ENCODE data around the gene CAMK2N2. TPM values are rescaled to one million over a fixed set of nuclear protein-coding genes. Genes with fewer than 3 reads are reported as not detected.

The CAMK2N2 gene
- total RNA-seq, 1 donor from 2014 or later: 5.6 TPM

DNA sequence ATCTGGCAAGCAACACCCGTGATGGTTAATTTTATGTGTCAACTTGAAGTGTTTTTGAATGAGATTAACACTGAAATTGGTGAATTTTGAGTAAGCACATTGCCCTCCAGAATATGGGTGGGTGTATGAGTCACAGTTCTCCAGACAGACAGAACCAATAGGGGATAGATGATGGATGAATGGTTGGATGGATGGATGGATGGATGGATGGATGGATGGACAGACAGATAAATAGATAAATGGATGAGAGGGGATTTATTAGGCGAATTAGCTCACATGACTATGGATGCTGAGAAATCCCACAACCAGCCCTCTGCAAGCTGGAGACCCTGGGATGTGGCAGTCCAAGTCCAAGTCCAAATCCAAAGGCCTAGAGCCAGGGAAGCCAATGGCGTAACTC, 37.4 kb downstream of the CAMK2N2 start:
- peaks cover 69% of the 10 kb centered on the region for H3K27me3 Mint-ChIP-seq (ENCODE audit: low read depth)
- no peak overlapping the region for H3K4me3 Mint-ChIP-seq
- no peak for DNase-seq (ENCODE audit: low read depth, low spot score)
- no peak overlapping the region for H3K27ac Mint-ChIP-seq (ENCODE audit: unreplicated experiment)
- H3K4me1 Mint-ChIP-seq: no peaks in the 10 kb centered on the region
- H3K9me3 Mint-ChIP-seq: no peaks in the 10 kb centered on the region
- TF ChIP-seq, protein P1, sequence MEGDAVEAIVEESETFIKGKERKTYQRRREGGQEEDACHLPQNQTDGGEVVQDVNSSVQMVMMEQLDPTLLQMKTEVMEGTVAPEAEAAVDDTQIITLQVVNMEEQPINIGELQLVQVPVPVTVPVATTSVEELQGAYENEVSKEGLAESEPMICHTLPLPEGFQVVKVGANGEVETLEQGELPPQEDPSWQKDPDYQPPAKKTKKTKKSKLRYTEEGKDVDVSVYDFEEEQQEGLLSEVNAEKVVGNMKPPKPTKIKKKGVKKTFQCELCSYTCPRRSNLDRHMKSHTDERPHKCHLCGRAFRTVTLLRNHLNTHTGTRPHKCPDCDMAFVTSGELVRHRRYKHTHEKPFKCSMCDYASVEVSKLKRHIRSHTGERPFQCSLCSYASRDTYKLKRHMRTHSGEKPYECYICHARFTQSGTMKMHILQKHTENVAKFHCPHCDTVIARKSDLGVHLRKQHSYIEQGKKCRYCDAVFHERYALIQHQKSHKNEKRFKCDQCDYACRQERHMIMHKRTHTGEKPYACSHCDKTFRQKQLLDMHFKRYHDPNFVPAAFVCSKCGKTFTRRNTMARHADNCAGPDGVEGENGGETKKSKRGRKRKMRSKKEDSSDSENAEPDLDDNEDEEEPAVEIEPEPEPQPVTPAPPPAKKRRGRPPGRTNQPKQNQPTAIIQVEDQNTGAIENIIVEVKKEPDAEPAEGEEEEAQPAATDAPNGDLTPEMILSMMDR (conservative IDR thresholded peaks at IDR 0.05): no peak
- no peaks in the 10 kb centered on the region for H3K36me3 Mint-ChIP-seq (ENCODE audit: low read depth)

DNA sequence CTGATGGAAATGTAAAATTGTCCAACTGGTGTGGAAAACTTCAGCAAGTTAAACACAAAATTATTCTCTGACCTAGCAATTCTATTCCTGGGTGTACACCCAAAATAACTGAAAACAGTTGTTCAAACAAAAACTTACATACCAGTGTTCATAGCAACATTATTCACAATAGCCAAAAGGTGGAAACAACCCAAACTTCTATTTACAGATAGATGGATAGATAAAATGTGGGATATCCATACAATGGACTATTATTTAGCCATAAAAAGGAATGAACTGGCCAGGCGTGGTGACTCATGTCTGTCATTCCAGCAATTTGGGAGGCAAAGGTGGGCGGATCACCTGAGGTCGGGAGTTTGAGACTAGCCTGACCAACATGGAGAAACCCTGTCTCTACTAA, 38.8 kb downstream of the CAMK2N2 start:
- H3K4me3 Mint-ChIP-seq: no peak overlapping the region
- no peak overlapping the region for H3K27ac Mint-ChIP-seq (ENCODE audit: unreplicated experiment)
- H3K4me1 Mint-ChIP-seq: no peaks in the 10 kb centered on the region
- no peaks in the 10 kb centered on the region for H3K36me3 Mint-ChIP-seq (ENCODE audit: low read depth)
- peaks cover 67% of the 10 kb centered on the region for H3K27me3 Mint-ChIP-seq (ENCODE audit: low read depth)
- DNase-seq (ENCODE audit: low read depth, low spot score): no peak
- no peaks in the 10 kb centered on the region for H3K9me3 Mint-ChIP-seq
- TF ChIP-seq, protein P1 (conservative IDR thresholded peaks at IDR 0.05): no peak

DNA sequence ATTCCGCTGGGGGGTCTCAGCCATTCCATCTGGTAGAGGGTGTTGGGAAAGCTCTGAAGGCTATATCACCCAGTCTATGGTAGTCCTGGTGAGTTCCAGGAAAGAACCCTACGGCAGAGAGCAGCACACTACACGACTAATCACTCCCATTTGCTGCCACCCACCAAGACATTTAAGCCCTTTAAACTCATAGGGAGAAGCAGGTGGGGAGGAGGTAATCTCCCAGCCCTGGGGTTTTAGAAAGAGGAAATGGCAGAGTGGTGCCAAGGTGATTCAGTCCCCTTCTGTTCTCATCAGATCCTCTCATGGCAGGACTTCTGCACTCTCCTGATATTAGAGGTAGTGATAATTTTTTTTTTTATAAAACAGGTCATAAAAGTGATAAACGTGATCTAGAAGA, 42.5 kb downstream of the CAMK2N2 start:
- H3K4me3 Mint-ChIP-seq: no peak overlapping the region
- H3K27me3 Mint-ChIP-seq (ENCODE audit: low read depth): peaks cover 38% of the 10 kb centered on the region
- no peak for DNase-seq (ENCODE audit: low read depth, low spot score)
- no peaks in the 10 kb centered on the region for H3K36me3 Mint-ChIP-seq (ENCODE audit: low read depth)
- TF ChIP-seq, protein P1 (conservative IDR thresholded peaks at IDR 0.05): no peak
- no peaks in the 10 kb centered on the region for H3K9me3 Mint-ChIP-seq
- H3K4me1 Mint-ChIP-seq: no peaks in the 10 kb centered on the region
- H3K27ac Mint-ChIP-seq (ENCODE audit: unreplicated experiment): no peak overlapping the region

DNA sequence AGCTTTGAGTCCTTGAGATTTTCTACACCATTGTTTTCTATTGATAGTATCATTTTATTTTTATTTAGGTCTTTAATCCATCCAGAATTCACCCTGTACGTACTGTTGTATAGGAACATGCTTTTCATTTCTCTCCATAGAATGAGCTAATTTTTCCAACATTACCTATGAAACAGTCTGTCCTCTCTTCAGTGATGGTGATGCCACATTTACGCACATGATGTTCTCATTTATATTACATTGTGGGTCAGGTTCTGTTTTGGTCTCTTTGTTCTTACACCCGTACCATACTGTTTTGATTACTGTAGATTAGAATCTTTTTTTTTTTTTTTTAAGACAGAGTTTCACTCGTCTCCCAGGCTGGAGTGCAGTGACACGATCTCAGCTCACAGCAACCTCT, 49.6 kb downstream of the CAMK2N2 start:
- TF ChIP-seq, protein P1 (conservative IDR thresholded peaks at IDR 0.05): no peak
- Mint-ChIP-seq H3K4me3 (no peak overlapping the region), H3K36me3 (ENCODE audit: low read depth) (no peaks in the 10 kb centered on the region), H3K4me1 (no peaks in the 10 kb centered on the region), H3K27me3 (ENCODE audit: low read depth) (peaks cover 42% of the 10 kb centered on the region), H3K27ac (ENCODE audit: unreplicated experiment) (no peak overlapping the region), H3K9me3 (no peaks in the 10 kb centered on the region)
- no peak for DNase-seq (ENCODE audit: low read depth, low spot score)

DNA sequence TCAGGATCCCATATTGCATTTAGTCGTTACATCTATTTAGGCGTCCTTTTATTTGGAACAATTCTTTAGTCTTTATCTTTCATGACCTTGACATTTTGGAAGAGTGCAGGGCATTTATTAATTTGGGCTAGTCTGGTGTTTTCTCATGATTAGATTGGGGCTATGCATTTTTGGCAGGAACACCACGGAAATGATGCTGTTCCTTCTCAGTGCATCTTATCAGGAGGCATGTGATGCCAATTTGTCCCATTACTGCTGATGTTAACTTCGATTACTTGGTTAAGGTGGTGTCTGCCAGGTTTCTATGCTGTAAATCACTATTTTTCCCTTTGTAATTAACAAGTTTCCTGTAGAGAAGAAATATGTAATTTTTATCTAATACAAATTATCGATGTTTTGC, 50.1 kb downstream of the CAMK2N2 start:
- TF ChIP-seq, protein P1 (conservative IDR thresholded peaks at IDR 0.05): no peak

More for the DNA sequence above, 50.1 kb downstream of the CAMK2N2 start:
- Mint-ChIP-seq H3K4me1 (no peaks in the 10 kb centered on the region), H3K36me3 (ENCODE audit: low read depth) (no peaks in the 10 kb centered on the region), H3K4me3 (no peak overlapping the region), H3K9me3 (no peaks in the 10 kb centered on the region), H3K27me3 (ENCODE audit: low read depth) (peaks cover 46% of the 10 kb centered on the region), H3K27ac (ENCODE audit: unreplicated experiment) (no peak overlapping the region)
- no peak for DNase-seq (ENCODE audit: low read depth, low spot score)

Small RNA genes within 50 kb of the gene (microRNA-seq; reads per million reads assigned to microRNA genes)
- gene MIR1224: 7.7 reads per million, percentile 11 among the genes with 10 or more reads in this experiment

Other genes with a start within 250 kb of the CAMK2N2 start
- gene ABCC5, start 243.7 kb downstream of the CAMK2N2 start, total RNA-seq: 47.3 and 50.9 TPM in 2 replicates
- not detected in 2 replicates for gene HTR3D, start 229.8 kb downstream of the CAMK2N2 start, total RNA-seq
- not detected in 2 replicates for gene HTR3C, start 208.5 kb downstream of the CAMK2N2 start, total RNA-seq
- gene HTR3E, start 164.5 kb downstream of the CAMK2N2 start, total RNA-seq: not detected in 2 replicates
- 54.8 and 57.7 TPM in 2 replicates for gene EIF2B5, start 126.2 kb downstream of the CAMK2N2 start, total RNA-seq
- 90.9 and 93.8 TPM in 2 replicates for gene DVL3, start 106.2 kb downstream of the CAMK2N2 start, total RNA-seq
- gene AP2M1, start 86.7 kb downstream of the CAMK2N2 start, total RNA-seq: 271 and 289 TPM in 2 replicates
- gene ABCF3, start 75.4 kb downstream of the CAMK2N2 start, total RNA-seq: 63.9 and 67.3 TPM in 2 replicates
- 0.36 and 0.56 TPM in 2 replicates for gene VWA5B2, start 32.0 kb downstream of the CAMK2N2 start, total RNA-seq
- gene ALG3, start 12.6 kb downstream of the CAMK2N2 start, total RNA-seq: 32.0 and 35.5 TPM in 2 replicates
- 3.4 and 3.9 TPM in 2 replicates for gene EEF1AKMT4, start 11.9 kb downstream of the CAMK2N2 start, total RNA-seq
- gene ECE2, start 14.5 kb upstream of the CAMK2N2 start, total RNA-seq: not detected in 2 replicates
- 359 and 378 TPM in 2 replicates for gene PSMD2, start 37.7 kb upstream of the CAMK2N2 start, total RNA-seq
- gene EIF4G1, start 53.1 kb upstream of the CAMK2N2 start, total RNA-seq: 520 and 529 TPM in 2 replicates
- gene FAM131A, start 76.0 kb upstream of the CAMK2N2 start, total RNA-seq: 17.4 and 19.7 TPM in 2 replicates
- 23.6 and 27.8 TPM in 2 replicates for gene CLCN2, start 100.1 kb upstream of the CAMK2N2 start, total RNA-seq
- gene POLR2H, start 100.2 kb upstream of the CAMK2N2 start, total RNA-seq: 94.5 and 98.9 TPM in 2 replicates
- gene THPO, start 116.7 kb upstream of the CAMK2N2 start, total RNA-seq: 0.55 and 0.98 TPM in 2 replicates
- gene CHRD, start 118.5 kb upstream of the CAMK2N2 start, total RNA-seq: 3.2 and 4.0 TPM in 2 replicates

Data from neural crest cell (in vitro differentiated cells).